ENCODE measurements around the gene TERF2IP.

- TF ChIP-seq ZNF248 (tag by site-specific recombination; IDR thresholded peaks at IDR 0.05) (no peak), ZNF174 (tag by site-specific recombination; IDR thresholded peaks at IDR 0.05) (no peak), ZNF658 (tag by site-specific recombination; IDR thresholded peaks at IDR 0.05) (no peak), KLF8 (tag by site-specific recombination; IDR thresholded peaks at IDR 0.05) (no peak), GLI2 (tag by site-specific recombination; IDR thresholded peaks at IDR 0.05; ENCODE audit: borderline replicate concordance, low read depth) (no peak), CTCF (tag by site-specific recombination; IDR thresholded peaks at IDR 0.05) (no peak), SP7 (tag by site-specific recombination; IDR thresholded peaks at IDR 0.05) (no peak), GLI4 (tag by site-specific recombination; IDR thresholded peaks at IDR 0.05) (no peak), ATF2 (tag by site-specific recombination; IDR thresholded peaks at IDR 0.05; ENCODE audit: low read depth) (no peak), ZSCAN5A (tag by site-specific recombination; IDR thresholded peaks at IDR 0.05) (no peak), ZNF274 (IDR thresholded peaks at IDR 0.05; ENCODE audit: low read length) (no peak), ZNF274 (tag by site-specific recombination; IDR thresholded peaks at IDR 0.05; ENCODE audit: borderline replicate concordance) (no peak), REST (tag by site-specific recombination; IDR thresholded peaks at IDR 0.05) (no peak), OSR2 (tag by site-specific recombination; IDR thresholded peaks at IDR 0.05) (no peak)
Measured at GRCh38 chr16:75630052-75630451, 17.5 kb upstream of the TERF2IP start.

Measured in HEK293 (cell line).